NCI-H146 (cell line): ENCODE results near the gene RPS28.
"Not testable (repeated sequence)": the region's sequence is repeated elsewhere in the genome, so short reads cannot be mapped to it uniquely, and the experiment has no call there.

Experiments used
- DNase-seq: peaks from one replicate; lab custom pipeline; 2025; lab: John Stamatoyannopoulos, UW

RPS28 gene

GRCh38 chr19:8320564-8321066 is 681 bp upstream of the RPS28 start:
- DNase-seq, result peak; percentile 10

DNA sequence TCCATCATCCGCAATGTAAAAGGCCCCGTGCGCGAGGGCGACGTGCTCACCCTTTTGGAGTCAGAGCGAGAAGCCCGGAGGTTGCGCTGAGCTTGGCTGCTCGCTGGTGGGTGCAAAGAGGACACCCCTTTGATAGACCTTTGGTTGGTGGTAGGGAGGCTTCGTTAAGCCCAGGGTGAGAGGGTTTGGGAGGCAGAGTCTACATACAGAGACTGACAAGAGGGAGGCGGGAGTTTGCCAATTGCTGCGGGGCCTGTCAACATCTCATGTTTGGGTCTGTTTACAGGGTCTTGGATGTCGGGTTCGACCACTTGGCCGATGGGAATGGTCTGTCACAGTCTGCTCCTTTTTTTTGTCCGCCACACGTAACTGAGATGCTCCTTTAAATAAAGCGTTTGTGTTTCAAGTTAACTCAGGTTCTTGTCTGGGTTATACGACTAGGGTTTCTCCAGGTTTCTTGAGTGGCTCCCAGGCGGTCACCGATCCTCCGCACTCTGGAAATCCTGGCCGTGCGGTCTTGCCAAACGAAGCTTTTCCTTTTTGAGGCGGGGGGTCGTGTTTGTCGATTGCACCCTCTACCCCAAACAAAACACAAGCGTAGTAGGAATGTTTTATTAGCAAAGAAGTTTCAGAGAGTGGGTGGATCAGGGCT is 816 bp downstream of the RPS28 start:
- no peak for DNase-seq

DNA sequence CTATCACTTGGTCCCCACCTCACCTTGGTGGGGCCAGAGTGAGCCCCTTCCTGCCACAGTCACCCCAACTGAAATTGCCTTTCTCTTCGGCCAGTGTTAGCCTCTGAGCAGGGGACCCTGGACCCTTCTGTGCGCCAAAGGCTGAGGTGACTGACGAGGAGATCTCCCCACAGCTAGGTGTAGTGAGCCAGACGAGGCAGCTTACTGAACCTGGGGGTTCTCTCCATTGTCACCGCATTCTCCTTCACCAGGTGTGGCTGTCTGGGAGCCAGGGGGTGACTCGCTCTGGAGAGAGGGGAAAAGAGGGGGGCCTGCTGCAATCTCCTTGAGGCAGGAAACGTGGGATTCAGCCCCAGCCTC is 1.3 kb downstream of the RPS28 start:
- no peak for DNase-seq

- no peak for DNase-seq
Observed at GRCh38 chr19:8323781-8324185, 2.5 kb downstream of the RPS28 start.

DNA sequence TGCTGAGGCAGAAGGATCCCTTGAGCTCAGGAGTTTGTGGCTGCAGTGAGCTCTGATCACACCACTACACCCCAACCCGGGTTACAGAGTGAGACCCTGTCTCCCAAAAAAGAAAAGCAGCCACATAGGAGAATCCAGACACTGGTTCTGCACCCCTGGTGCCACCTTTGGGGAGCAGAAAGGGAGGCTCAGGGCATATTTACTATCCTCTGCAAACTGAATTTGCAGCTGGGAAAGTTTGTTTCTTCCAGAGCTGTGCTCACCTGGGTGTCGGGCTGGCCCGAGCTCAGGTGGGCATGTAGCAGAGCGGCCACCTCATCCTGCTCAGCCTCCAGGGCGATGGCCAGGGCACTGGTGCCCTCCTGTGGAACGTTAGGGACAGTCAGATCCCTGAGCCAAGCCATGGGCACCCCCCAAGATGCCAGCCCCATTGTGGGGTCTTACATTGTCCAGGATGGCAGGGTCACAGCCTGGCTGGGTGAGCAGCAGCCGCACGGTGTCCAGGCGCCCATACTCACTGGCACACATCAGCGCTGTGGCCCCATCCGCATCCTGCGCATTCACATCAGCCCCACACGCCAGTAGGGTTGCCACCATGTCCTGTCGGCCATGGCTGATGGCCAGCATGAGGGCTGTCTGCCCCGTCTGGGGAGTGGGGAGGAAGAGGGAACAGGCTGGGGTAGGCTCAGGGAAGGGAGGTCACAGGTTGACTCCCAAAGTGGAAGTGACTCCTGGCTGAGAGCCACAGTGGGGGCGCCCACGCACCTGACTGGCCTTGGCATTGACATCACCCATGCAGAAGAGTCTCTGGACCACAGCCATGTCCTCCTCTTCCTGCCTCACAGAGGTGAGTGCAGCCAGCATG is 3.1 kb downstream of the RPS28 start:
- DNase-seq, result no peak

GRCh38 chr19:8325454-8325853 is 4.2 kb downstream of the RPS28 start:
- DNase-seq, result no peak

- DNase-seq, result no peak
Observed at GRCh38 chr19:8329996-8330395, 8.7 kb downstream of the RPS28 start.

DNA sequence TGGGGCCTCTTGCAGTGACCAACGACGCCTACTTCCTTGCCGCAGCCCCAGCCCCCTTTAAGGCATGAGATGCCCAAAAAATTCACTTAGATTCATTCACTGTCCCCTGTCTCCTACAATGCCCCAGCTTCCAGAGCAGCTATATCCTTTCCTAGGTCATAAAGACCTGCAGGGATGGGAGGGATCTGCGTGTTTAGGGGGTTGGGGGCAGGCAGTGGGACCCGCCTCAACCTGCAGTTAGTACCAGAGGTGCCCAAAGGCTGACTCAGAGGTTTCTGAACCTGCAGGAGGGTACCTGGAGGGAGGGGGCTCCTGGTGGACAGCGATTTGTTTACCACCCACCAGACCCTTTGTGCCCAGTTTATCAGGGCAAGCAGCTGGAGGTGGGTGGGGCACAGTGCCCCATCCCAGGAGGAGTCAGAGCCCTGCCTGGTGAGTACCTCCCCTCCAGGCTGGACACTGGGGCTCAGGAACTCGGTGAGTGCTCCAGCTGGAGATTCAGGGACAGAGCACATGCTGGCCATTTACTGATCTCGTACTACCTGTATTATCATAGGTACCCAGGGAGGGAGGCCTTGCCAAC is 10.1 kb downstream of the RPS28 start:
- DNase-seq, result no peak

GRCh38 chr19:8332976-8333766 is 11.9 kb downstream of the RPS28 start:
- DNase-seq, result no peak

DNA sequence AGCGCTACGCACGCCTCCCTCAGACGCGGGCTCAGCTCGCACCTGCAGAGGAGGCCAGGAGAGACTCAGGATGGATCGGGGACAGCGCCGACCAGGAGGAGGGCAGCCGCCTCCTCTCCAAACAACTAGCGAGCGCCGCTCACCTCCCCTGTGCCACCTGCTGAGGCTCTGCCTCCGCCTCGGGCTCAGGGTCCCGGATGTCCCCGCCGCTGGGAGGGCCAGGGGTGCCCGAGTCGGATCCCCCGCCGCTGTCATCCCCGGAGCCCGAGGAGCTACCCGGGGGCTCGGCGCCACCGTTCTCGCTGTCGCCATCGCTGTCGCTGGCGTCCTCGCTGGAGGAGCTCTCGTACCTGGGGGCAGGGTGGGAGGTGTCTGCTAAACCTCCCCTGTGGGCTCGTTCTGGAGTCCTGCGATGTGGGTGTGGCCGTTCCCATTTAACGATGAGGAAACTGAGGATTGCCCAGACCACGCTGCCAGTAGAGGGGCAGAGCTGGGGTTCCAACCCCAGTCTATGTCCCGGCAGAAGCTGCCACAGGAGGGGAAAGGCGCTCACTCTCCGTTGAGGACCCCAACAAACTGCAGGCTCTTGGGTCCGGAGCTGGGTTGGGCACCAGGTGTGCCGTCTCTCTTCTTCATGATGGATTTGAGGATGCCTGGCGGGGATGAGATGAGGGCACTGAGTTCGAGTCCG is 12.6 kb downstream of the RPS28 start:
- peak; percentile 60 for DNase-seq

GRCh38 chr19:8334458-8335342 is 13.4 kb downstream of the RPS28 start:
- peak; percentile 80 for DNase-seq

GRCh38 chr19:8335343-8336071 is 14.2 kb downstream of the RPS28 start:
- peak; percentile 49 for DNase-seq

DNA sequence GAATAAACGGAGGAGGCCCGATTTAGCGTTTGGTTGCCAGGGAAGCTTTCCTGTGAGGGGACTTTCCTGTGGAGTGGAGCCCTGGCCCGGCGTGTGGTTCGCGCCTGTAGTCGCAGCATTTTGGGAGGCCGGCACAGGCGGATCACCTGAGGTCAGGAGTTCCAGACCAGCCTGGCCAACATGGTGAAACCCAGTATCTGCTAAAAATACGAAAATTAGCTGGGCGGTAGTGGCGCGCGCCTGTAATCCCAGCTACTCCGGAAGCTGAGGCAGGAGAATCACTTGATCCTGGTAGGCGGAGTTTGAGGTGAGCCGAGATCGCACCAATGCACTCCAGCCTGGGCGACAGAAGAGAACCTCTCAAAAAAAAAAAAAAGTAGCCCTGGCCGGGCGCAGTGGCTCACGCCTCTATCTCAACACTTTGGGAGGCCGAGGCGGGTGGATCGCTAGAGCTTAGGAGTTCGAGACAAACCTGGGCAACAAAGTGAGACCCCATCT is 14.8 kb downstream of the RPS28 start:
- DNase-seq, result peak; percentile 27

DNA sequence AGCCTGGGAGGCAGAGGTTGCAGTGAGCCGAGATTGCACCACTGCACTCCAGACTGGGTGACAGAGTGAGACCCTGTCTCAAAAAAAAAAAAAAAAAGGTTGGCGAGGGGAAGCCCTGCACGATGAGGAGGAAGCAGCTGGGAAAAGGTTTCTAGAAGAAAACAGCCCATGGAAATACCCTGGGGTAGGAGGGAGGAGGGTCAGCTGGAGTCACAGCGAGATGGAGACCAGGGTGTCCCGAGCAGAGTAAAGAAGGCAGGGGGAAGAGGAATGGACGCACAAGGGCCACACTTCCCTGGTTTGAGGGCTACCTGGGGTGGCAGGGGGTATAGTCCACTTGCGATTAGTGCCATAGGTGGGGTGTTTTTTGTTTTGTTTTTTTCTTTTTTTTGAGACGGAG is 15.4 kb downstream of the RPS28 start:
- DNase-seq, result no peak

GRCh38 chr19:8337728-8338127 is 16.4 kb downstream of the RPS28 start:
- DNase-seq, result no peak

- DNase-seq, result no peak
Observed at GRCh38 chr19:8338835-8339234, 17.5 kb downstream of the RPS28 start.

DNA sequence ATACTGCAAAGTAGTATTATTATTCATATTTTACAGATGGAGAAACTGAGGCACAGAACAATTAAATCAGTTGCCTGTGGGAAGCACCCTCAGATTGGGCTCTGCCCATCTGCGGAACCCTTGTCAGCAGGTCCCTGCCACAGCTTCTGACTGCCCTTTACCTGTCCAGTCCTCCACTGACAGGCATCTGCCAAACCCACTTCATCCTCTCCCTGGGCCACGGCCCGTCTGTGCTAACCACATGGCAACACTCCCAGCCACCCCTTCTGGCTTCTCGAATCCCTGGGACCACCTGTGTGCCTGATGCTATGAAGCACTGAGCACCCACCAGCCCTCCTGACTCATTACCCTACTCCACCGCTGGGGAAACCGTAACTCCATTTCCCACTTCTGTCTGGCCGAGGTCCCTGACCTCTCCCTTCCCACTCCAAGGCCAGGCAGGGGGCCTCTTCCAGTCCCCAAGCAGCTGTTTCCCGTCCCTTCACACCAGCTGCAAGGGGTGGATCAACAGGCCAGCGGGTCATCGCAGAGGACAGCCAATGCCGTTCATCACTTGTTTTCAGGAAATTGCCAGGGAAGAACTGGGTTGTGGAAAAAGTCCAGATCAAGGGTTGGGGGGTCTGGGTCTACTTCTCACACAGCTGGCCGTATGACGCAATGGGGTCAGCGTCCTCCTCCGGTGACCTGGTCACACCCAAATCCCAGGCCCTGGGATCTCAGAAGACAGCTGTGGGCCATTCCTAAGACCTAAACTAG is 19.2 kb downstream of the RPS28 start:
- no peak for DNase-seq

DNA sequence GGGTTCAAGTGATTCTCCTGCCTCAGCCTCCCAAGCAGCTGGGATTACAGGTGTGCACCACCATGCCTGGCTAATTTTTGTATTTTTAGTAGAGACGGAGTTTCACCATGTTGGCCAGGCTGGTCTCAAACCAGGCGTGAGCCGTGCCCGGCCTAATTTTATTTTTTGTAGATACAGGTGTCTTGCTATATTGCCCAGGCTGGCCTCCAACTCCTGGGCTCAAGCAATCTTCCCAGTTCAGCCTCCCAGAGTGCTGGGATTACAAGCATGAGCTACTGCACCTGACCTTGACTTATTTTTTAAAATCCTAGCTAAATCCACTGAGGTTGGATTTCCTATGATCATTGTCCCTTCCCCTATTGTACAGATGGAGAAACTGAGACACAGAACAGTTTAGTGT is 20.2 kb downstream of the RPS28 start:
- DNase-seq, result not testable (repeated sequence)

GRCh38 chr19:8342316-8342683 is 21.0 kb downstream of the RPS28 start:
- no peak for DNase-seq
